Fibroblast of pulmonary artery (primary cell): ENCODE results near the gene DHRS1.

Experiments
- DNase-seq: peaks from one replicate; pipeline ENCODE4 v3.0.0-alpha.2; 2010; ENCODE audit warnings: low read depth
- H3K4me3 ChIP-seq: replicated peaks from 2 replicates; pipeline ENCODE4 v1.5.1; 2011; ENCODE audit warnings: low read depth, mild to moderate bottlenecking, control low read depth, low read length, moderate library complexity
- CTCF ChIP-seq: IDR thresholded peaks from 2 replicates; pipeline ENCODE4 v1.5.1; 2011; ENCODE audit warnings: mild to moderate bottlenecking, control low read depth, low read length, inconsistent platforms; ENCODE audit errors: missing control alignments

DHRS1 gene

GRCh38 chr14:24263848-24264247 lies 35.7 kb downstream of the DHRS1 start:
- no peak for TF ChIP-seq CTCF
- no peak for DNase-seq
- H3K4me3 ChIP-seq: no peak overlapping the region

- TF ChIP-seq CTCF: no peak
- no peak for DNase-seq
- H3K4me3 ChIP-seq: no peak within 1 kb of the TSS
These were observed 36.5 kb downstream of the DHRS1 start, which contains the start of gene TGM1 for GRCh38 chr14:24262821-24263733. Gene TGM1 (minus strand): TSS chr14:24263177. CDS start chr14:24262352, 825 bp downstream.

- TF ChIP-seq CTCF: no peak
- H3K4me3 ChIP-seq: no peak overlapping the region
These were observed 37.6 kb downstream of the DHRS1 start for GRCh38 chr14:24261969-24262327.

GRCh38 chr14:24261256-24261968 lies 38.2 kb downstream of the DHRS1 start:
- H3K4me3 ChIP-seq: no peak overlapping the region
- no peak for TF ChIP-seq CTCF
- DNase-seq: no peak

More at GRCh38 chr14:24261969-24262327, 37.6 kb downstream of the DHRS1 start:
- no peak for DNase-seq

GRCh38 chr14:24260780-24261157 lies 38.8 kb downstream of the DHRS1 start:
- no peak for TF ChIP-seq CTCF
- no peak overlapping the region for H3K4me3 ChIP-seq

GRCh38 chr14:24260026-24260779 lies 39.4 kb downstream of the DHRS1 start:
- TF ChIP-seq CTCF: no peak
- H3K4me3 ChIP-seq: no peak overlapping the region
- DNase-seq: no peak

More at GRCh38 chr14:24260780-24261157, 38.8 kb downstream of the DHRS1 start:
- DNase-seq: no peak
